Fibroblast of mammary gland (primary cell): Measurements from ENCODE around the gene FAF1.

Source experiments
- DNase-seq: peaks from one replicate; pipeline ENCODE4 v3.0.0-alpha.2; 2010; ENCODE audit warnings: low read depth
- H3K4me3 ChIP-seq: 2 replicates; pipeline ENCODE4 v1.5.1; 2011; ENCODE audit warnings: low read depth, mild to moderate bottlenecking, low read length, moderate library complexity; ENCODE audit not compliant: control insufficient read depth
- CTCF ChIP-seq: conservative IDR thresholded peaks from 2 replicates; pipeline ENCODE4 v1.5.1; 2011; ENCODE audit warnings: low read depth, low read length, inconsistent platforms; ENCODE audit not compliant: control insufficient read depth, insufficient read depth

Gene FAF1

GRCh38 chr1:50412813-50413476, 547.1 kb downstream of the FAF1 start:
- no peak for TF ChIP-seq CTCF
- DNase-seq, result no peak

GRCh38 chr1:50405814-50406213, 554.3 kb downstream of the FAF1 start:
- H3K4me3 ChIP-seq, result no peak overlapping the region
- no peak for TF ChIP-seq CTCF
- no peak for DNase-seq

More at GRCh38 chr1:50412813-50413476, 547.1 kb downstream of the FAF1 start:
- no peak overlapping the region for H3K4me3 ChIP-seq

GRCh38 chr1:50393522-50394120, 566.4 kb downstream of the FAF1 start:
- TF ChIP-seq CTCF, result no peak
- H3K4me3 ChIP-seq, result no peak overlapping the region
- DNase-seq, result no peak
